HepG2 (cell line): ENCODE data around the gene PHTF1. TPM values are rescaled to one million over a fixed set of nuclear protein-coding genes. Genes with fewer than 3 reads are reported as not detected.

Experiments
- ATAC-seq: fragments of 200-7000 bp; cut with Tn5 transposase; 3 replicates; pipeline ENCODE4 v1.9.1; 2020; ENCODE audit warnings: mild to moderate bottlenecking, moderate library complexity
- BruUV-seq: library from RNA; stranded (reverse); fragments of 400-500 nt; replicated peaks from 2 replicates; lab custom pipeline; 2021; lab: Mats Ljungman, UMichigan
- CTCF ChIA-PET: fragments of 300-600 bp; formaldehyde crosslinking; extraction: SDS; loops from one replicate; lab custom pipeline; 2021; ENCODE audit warnings: low total read pairs, inconsistent platforms, low intra/inter-chr PET ratio; lab: Yijun Ruan, JAX
- POLR2A ChIA-PET: fragments of 350-600 bp; sonication (Branson Sonifier 250); formaldehyde crosslinking; loops from one replicate; lab custom pipeline; 2020; ENCODE audit warnings: antibody characterized with exemption, inconsistent platforms; lab: Yijun Ruan, JAX
- DNase-seq: peaks from one replicate; pipeline ENCODE4 v3.0.0-alpha.2; 2015; ENCODE audit warnings: low spot score
- FAIRE-seq: peaks from 3 replicates; lab custom pipeline; 2011; peaks lifted over from hg19 to GRCh38; lab: Jason Lieb, UNC
- H2AFZ ChIP-seq: one replicate; pipeline ENCODE4 v1.6.1; 2011; ENCODE audit warnings: low read length, inconsistent platforms
- H3K27ac ChIP-seq: fragments of 300-600 bp; 3 replicates; pipeline ENCODE4 v1.8.0; 2011; ENCODE audit warnings: mixed run types, mild to moderate bottlenecking, mixed read lengths, low read length, inconsistent platforms; ENCODE audit not compliant: insufficient read depth; ENCODE audit errors: extremely low read length
- H3K27me3 ChIP-seq, 2 experiments: fragments of 200-600 bp in 1 of 2; 2 replicates in 1 of 2; 3 replicates in 1 of 2; pipeline versions ENCODE4 v1.6.0 to v1.8.0; 2011; ENCODE audit warnings: low read length in 2 of 2, mild to moderate bottlenecking in 2 of 2, moderate library complexity in 2 of 2, inconsistent platforms in 1 of 2; ENCODE audit not compliant: insufficient read depth in 2 of 2, control insufficient read depth in 1 of 2
- H3K36me3 ChIP-seq, 2 experiments: fragments of 200-600 bp in 1 of 2; replicated peaks in 1 of 2; 2 replicates in 1 of 2; 3 replicates in 1 of 2; pipeline versions ENCODE4 v1.5.1 to v1.8.0; 2011; ENCODE audit warnings: low read length in 2 of 2, inconsistent platforms in 1 of 2; ENCODE audit not compliant: insufficient read depth in 2 of 2, control insufficient read depth in 1 of 2
- H3K4me1 ChIP-seq: 2 replicates; pipeline ENCODE4 v1.5.1; 2012; ENCODE audit warnings: low read length, inconsistent platforms; ENCODE audit not compliant: insufficient read depth
- H3K4me2 ChIP-seq: 2 replicates; pipeline ENCODE4 v1.6.0; 2011; ENCODE audit warnings: low read depth, low read length, inconsistent platforms
- H3K4me3 ChIP-seq, 3 experiments: fragments of 200-600 bp in 1 of 3; sonication (generic), shearing (Covaris generic) in 1 of 3; replicated peaks in 1 of 3; 2 replicates each; pipeline ENCODE4 v1.5.1; 2011 to 2016; ENCODE audit warnings: low read length in 3 of 3, inconsistent platforms in 2 of 3, low read depth in 2 of 3, mild to moderate bottlenecking in 2 of 3, control low read depth in 1 of 3, mixed read lengths in 1 of 3; ENCODE audit not compliant: insufficient read depth in 1 of 3
- H3K79me2 ChIP-seq: one replicate; pipeline ENCODE4 v1.6.1; 2011; ENCODE audit warnings: low read length, inconsistent platforms; ENCODE audit not compliant: insufficient read depth
- H3K9ac ChIP-seq: 2 replicates; pipeline ENCODE4 v1.6.0; 2011; ENCODE audit warnings: mild to moderate bottlenecking, low read depth, low read length, inconsistent platforms; ENCODE audit not compliant: insufficient read depth
- H3K9me3 ChIP-seq: 2 replicates; pipeline ENCODE4 v1.5.1; 2012; ENCODE audit warnings: mild to moderate bottlenecking, low read length
- H4K20me1 ChIP-seq: 2 replicates; pipeline ENCODE4 v1.6.0; 2011; ENCODE audit warnings: inconsistent platforms, mild to moderate bottlenecking, low read length, moderate library complexity; ENCODE audit not compliant: insufficient read depth
- IKZF1 ChIP-seq: fragments of 450-650 bp; IDR thresholded peaks from 2 replicates; pipeline ENCODE4 v1.7.1; 2016
- IRF2 ChIP-seq: IDR thresholded peaks from 2 replicates; pipeline ENCODE4 v1.6.1; 2018; ENCODE audit warnings: missing genetic modification reagents, missing compliant biosample characterization
- MTA3 ChIP-seq: sonication (generic); formaldehyde crosslinking; IDR thresholded peaks from 2 replicates; pipeline ENCODE4 v1.4.0; 2020; ENCODE audit warnings: missing genetic modification reagents
- SKI ChIP-seq: fragments of 450-650 bp; IDR thresholded peaks from one replicate; pipeline ENCODE4 v1.6.1; 2018; ENCODE audit warnings: mild to moderate bottlenecking; ENCODE audit not compliant: partially characterized antibody
- STAT5B ChIP-seq: sonication (generic); formaldehyde crosslinking; IDR thresholded peaks from 2 replicates; pipeline ENCODE4 v1.4.0; 2020; ENCODE audit warnings: missing genetic modification reagents
- ZFY ChIP-seq: sonication (generic); formaldehyde crosslinking; IDR thresholded peaks from 2 replicates; pipeline ENCODE4 v1.4.0; 2020; ENCODE audit warnings: missing genetic modification reagents
- ZNF280B ChIP-seq: sonication (generic); formaldehyde crosslinking; IDR thresholded peaks from 2 replicates; pipeline ENCODE4 v1.5.0; 2020; ENCODE audit warnings: missing genetic modification reagents, mild to moderate bottlenecking, borderline replicate concordance
- ZNF383 ChIP-seq: sonication (generic); formaldehyde crosslinking; IDR thresholded peaks from 2 replicates; pipeline ENCODE4 v1.4.0; 2020; ENCODE audit warnings: missing genetic modification reagents, mild to moderate bottlenecking, borderline replicate concordance
- ZNF569 ChIP-seq: sonication (generic); formaldehyde crosslinking; IDR thresholded peaks from 2 replicates; pipeline ENCODE4 v1.5.0; 2020; ENCODE audit warnings: mild to moderate bottlenecking, missing genetic modification reagents, moderate library complexity, borderline replicate concordance
- ZNF614 ChIP-seq: IDR thresholded peaks from 2 replicates; pipeline ENCODE4 v1.6.1; 2018; ENCODE audit warnings: missing biosample characterization, missing genetic modification reagents, inconsistent platforms, borderline replicate concordance
- WGBS: methylation state at CpG from one replicate; pipeline ENCODE4 v1.1.6; 2017; ENCODE audit warnings: low lambda C conversion rate; 5-methylcytosine and 5-hydroxymethylcytosine counted together
- in situ Hi-C: cut with HindIII; loops from 2 replicates; pipeline ENCODE4 v1.10.0; 2017; ENCODE audit warnings: low pct_unique_long_range_greater_than_20kb; ENCODE audit not compliant: extremely low pct_ligation_motif_present
- intact Hi-C: fragments of 100-400 bp; cut with micrococcal nuclease; formaldehyde crosslinking; loops from one replicate; pipeline ENCODE4 v1.10.0; 2022; ENCODE audit not compliant: unreplicated experiment
- polyA plus RNA-seq, 8 experiments: library from polyadenylated mRNA; depleted of rRNA in 3 of 8; stranded (reverse) in 7 of 8; unstranded in 1 of 8; fragments of >200 nt; fragmentation: Illumina TruSeq in 4 of 8; extraction: Trizol in 4 of 8; gene quantifications; 2 replicates each; pipeline versions ENCODE4 v1.2.1 to v1.2.3, GENCODE V29; 2011 to 2016; ENCODE audit warnings: low read depth in 4 of 8, missing spikeins in 1 of 8, mixed read lengths in 1 of 8; ENCODE audit not compliant: insufficient read depth in 1 of 8
- total RNA-seq, 5 experiments: library from RNA; depleted of rRNA; stranded (reverse); fragments of >200 nt; fragmentation: Illumina TruSeq; extraction: Trizol; gene quantifications; 2 replicates each; pipeline ENCODE4 v1.2.3, GENCODE V29; 2016; ENCODE audit warnings: low read depth in 1 of 5
- TF ChIP-seq, protein P1 (sequence below): sonication (generic); formaldehyde crosslinking; IDR thresholded peaks from 2 replicates; pipeline ENCODE4 v1.5.1; 2020; ENCODE audit warnings: missing genetic modification reagents, mild to moderate bottlenecking, borderline replicate concordance

Gene PHTF1
- total and polyA plus RNA-seq, 2 of the 13 experiments (the other 11 are each of a cell fraction or from before 2014, with no cell fraction given) = 5.0 to 19.7 TPM

- Histone ChIP-seq H3K9me3 (no peaks in the 10 kb centered on the region), H4K20me1 (no peaks in the 10 kb centered on the region), H3K9ac (no peak overlapping the region), H3K4me2 (no peak overlapping the region), H3K4me1 (no peaks in the 10 kb centered on the region), H3K27ac (no peak overlapping the region), H3K4me3 (no peak overlapping the region), H3K36me3 (peaks cover 1 to 13% of the 10 kb centered on the region in 2 experiments; a peak in 3 of 5 replicates), H3K79me2 (no peaks in the 10 kb centered on the region), H2AFZ (no peak overlapping the region), H3K27me3 (no peaks in the 10 kb centered on the region)
- 95% methylated on average over 4 of the region's 4 CpGs for WGBS
- ChIA-PET POLR2A (no interaction called here), CTCF (no interaction called here)
- no TSS peak for BruUV-seq
- in situ Hi-C loops = loop anchor here (25.0 kb wide), 1 partner anchor 185 kb away; no protein-coding TSS in a partner anchor
- no peak for ATAC-seq
- intact Hi-C loops = loop anchor here (10.0 kb wide), 1 partner anchor 218 kb away; no protein-coding TSS in a partner anchor
- DNase-seq = no peak
- FAIRE-seq = no peak
- TF ChIP-seq IKZF1 (no peak), MTA3 (CRISPR knock-in tag) (no peak), ZNF614 (CRISPR knock-in tag) (no peak), STAT5B (CRISPR knock-in tag) (no peak), ZNF280B (CRISPR knock-in tag) (no peak), ZNF383 (no peak), ZFY (no peak), SKI (no peak), IRF2 (CRISPR knock-in tag) (no peak), ZNF569 (CRISPR knock-in tag) (no peak)
- TF ChIP-seq, protein P1, sequence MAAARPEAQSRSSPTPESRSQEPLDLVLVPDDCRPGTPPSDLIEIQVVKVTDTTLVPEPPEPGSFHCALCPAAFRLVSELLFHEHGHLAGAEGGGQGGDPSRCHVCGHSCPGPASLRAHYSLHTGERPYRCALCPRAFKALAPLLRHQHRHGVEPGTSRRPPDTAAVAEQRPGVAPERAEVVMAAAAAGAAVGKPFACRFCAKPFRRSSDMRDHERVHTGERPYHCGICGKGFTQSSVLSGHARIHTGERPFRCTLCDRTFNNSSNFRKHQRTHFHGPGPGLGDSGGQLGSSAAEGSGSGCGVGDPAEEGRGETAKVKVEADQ (CRISPR knock-in tag) = no peak
Measured at GRCh38 chr1:113672491-113672890, 86.8 kb downstream of the PHTF1 start.
